Measurements from ENCODE around the gene MCAT.

DNA sequence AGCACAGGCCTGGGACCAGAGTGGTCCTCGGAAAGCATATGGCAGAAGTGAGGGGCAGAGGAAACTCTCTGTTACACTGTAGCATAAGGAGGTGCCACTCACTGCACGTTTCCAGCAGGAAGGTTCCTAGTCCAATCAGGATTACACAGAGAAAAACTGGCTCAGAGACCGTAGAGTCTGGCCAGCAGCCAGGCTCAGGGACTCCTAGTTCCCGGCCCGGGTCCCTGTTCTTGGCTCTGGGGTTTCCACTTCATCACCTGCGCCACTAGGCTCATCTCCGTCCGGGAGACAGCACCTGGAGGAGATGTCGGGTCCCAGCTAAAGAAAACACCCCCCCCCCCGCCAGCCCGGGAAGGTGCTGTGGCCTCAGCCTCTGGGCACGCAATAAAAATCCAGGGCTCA, 42.7 kb upstream of the MCAT start:
- TF ChIP-seq, protein P1, sequence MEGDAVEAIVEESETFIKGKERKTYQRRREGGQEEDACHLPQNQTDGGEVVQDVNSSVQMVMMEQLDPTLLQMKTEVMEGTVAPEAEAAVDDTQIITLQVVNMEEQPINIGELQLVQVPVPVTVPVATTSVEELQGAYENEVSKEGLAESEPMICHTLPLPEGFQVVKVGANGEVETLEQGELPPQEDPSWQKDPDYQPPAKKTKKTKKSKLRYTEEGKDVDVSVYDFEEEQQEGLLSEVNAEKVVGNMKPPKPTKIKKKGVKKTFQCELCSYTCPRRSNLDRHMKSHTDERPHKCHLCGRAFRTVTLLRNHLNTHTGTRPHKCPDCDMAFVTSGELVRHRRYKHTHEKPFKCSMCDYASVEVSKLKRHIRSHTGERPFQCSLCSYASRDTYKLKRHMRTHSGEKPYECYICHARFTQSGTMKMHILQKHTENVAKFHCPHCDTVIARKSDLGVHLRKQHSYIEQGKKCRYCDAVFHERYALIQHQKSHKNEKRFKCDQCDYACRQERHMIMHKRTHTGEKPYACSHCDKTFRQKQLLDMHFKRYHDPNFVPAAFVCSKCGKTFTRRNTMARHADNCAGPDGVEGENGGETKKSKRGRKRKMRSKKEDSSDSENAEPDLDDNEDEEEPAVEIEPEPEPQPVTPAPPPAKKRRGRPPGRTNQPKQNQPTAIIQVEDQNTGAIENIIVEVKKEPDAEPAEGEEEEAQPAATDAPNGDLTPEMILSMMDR (IDR thresholded peaks at IDR 0.05) = no peak
- TF ChIP-seq POLR2A (IDR thresholded peaks at IDR 0.05) = peak in 1 of 2 donors; percentile 21

All from adrenal gland (tissue), 5 donors.